ENCODE data around the gene GABRA6.
"Not testable (repeated sequence)": the region's sequence is repeated elsewhere in the genome, so short reads cannot be mapped to it uniquely, and the experiment has no call there.

Gene GABRA6

DNA sequence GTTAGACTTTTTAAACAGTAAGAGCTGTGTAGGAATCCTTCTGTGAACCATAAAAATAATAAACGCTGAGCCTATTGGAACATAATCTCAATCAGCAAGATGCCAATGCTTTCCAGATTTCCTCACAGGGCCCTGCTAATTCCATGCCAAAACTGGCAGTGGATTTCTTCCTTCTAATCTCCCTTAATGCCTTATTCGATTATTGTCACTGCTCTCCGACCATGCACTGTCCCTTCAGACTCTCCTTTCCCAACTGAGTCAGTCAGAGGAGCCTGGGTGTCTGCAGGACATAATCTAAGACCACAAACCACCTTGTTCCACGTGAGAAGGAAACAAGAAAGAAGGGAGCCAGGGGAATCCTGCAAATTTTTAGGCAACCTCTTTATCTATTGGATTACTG, at the start of gene GABRA6:
TSS of gene GABRA6 (plus strand) at position 261 of the 400 bp plus-strand sequence. CDS start 269 bp downstream, outside the sequence.
- DNase-seq (ENCODE audit: low read depth in 2 of 2), result no peak

- DNase-seq (ENCODE audit: low read depth in 2 of 2), result no peak
Observed at GRCh38 chr5:161637591-161637990, 47.9 kb upstream of the GABRA6 start.

GRCh38 chr5:161641444-161641843, 44.1 kb upstream of the GABRA6 start:
- DNase-seq (ENCODE audit: low read depth in 2 of 2), result no peak

GRCh38 chr5:161645264-161645663, 40.3 kb upstream of the GABRA6 start:
- no peak for DNase-seq (ENCODE audit: low read depth in 2 of 2)

DNA sequence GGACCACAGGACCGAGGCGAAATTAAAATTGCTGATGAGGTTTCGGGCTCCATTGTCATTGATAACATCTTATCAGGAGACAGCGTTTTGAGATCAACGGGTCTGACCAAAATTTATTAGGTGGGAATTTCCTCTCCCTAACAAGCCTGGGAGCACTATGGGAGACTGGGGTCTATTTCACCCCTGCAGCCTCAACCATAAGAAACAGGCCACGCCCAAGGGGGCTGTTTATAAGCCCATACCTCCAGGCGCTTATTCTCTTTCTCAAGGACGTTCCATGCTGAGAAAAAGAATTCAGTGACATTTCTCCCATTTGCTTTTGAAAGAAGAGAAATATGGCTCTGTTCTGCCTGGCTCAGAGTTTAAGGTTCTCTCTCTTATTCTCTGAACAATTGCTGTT, 33.6 kb upstream of the GABRA6 start:
- DNase-seq (ENCODE audit: low read depth in 2 of 2), result not testable (repeated sequence)

- no peak for DNase-seq (ENCODE audit: low read depth in 2 of 2)
Observed at GRCh38 chr5:161660806-161661205, 24.7 kb upstream of the GABRA6 start.

DNA sequence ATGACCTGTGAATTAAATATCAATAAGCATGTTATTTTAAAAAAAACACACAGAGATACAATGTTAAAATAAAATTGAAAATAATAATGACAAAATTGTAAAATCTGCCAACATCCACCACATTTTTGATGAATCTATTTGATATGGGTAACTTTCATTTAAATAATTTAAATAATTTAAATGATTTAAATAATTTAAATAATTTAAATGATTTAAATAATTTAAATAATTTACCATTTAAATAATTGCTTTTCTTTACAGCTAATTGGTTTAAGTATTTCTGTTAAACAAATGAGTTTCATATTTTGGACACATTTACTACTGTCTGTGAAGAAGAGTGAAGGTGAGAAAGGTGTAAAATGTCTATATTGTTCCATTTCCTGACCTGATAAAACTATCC, 22.1 kb upstream of the GABRA6 start:
- DNase-seq (ENCODE audit: low read depth in 2 of 2), result no peak

DNA sequence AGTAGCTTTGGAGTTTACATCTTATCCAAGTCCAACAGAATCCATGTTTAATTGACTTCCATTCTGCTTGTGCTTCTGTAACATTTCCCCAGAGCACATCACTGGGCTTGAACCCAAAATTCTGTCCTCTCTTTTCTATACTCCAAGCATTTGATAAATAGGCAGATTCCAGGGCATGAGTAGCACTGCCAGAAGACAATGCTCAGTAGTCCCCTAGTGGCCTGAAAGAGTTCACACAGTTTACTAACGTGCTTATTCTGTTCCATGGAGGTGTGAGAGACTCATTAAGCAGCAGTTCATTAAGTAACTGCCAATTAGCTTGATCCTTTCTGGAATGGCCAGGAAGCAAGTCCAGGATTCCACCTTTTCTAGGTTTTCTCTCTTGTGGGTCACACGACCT, 9.4 kb upstream of the GABRA6 start:
- DNase-seq (ENCODE audit: low read depth in 2 of 2), result no peak

- DNase-seq (ENCODE audit: low read depth in 2 of 2), result no peak
Observed at GRCh38 chr5:161686149-161686548, 628 bp downstream of the GABRA6 start.

GRCh38 chr5:161686881-161687280, 1.4 kb downstream of the GABRA6 start:
- no peak for DNase-seq (ENCODE audit: low read depth in 2 of 2)

GRCh38 chr5:161687316-161687715, 1.8 kb downstream of the GABRA6 start:
- no peak for DNase-seq (ENCODE audit: low read depth in 2 of 2)

DNA sequence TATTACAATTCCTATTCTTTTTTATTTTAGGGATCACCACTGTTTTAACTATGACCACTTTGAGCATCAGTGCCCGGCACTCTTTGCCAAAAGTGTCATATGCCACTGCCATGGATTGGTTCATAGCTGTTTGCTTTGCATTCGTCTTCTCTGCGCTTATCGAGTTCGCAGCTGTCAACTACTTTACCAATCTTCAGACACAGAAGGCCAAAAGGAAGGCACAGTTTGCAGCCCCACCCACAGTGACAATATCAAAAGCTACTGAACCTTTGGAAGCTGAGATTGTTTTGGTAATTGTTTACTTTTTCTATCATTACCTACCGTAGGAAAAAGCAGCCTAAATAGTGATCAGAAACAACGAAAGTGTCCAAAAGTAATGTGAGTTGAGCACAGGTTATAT, 6.4 kb downstream of the GABRA6 start:
- no peak for DNase-seq (ENCODE audit: low read depth in 2 of 2)

- DNase-seq (ENCODE audit: low read depth in 2 of 2), result no peak
Observed at GRCh38 chr5:161697001-161697400, 11.5 kb downstream of the GABRA6 start.

DNA sequence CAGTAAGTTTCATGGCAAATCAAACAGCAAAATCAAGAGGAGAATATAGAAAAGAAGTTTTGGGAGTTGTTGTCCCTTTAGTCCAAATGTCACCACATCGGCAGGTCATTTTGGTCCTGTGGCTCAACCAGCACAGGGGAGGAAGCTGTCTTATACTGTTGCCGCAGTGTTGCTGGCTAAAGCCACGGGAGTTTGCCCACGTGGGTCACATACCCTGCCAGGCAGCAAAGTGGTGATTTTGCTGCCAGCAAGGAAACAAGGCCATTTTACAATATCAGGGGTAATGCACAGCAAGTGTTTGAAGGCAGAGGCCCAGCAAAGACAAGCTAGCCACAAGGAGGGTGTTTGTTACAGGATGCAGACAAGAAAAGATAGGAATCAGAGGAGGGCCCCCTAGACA, 14.5 kb downstream of the GABRA6 start:
- DNase-seq (ENCODE audit: low read depth in 2 of 2), result no peak

- DNase-seq (ENCODE audit: low read depth in 2 of 2), result no peak
Observed at GRCh38 chr5:161703528-161703927, 18.0 kb downstream of the GABRA6 start.

DNA sequence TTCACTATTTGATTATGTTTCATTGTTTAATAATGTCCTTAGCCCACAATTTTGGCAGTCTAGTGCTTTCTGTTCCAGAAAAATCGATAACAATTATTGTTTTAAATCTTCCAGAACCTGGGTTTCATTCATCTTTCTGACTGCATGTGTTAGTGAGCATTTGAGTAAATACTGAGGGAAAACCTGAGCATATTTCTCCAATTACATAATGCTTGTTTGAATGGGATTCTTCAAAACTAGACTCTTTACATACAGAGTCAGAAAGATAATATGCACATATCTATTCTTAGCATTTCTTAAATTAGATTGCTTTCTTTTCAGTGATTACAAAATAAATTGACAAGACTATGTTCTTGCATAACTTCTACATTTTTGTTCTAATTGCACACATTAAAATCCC, 21.9 kb downstream of the GABRA6 start:
- no peak for DNase-seq (ENCODE audit: low read depth in 2 of 2)

DNA sequence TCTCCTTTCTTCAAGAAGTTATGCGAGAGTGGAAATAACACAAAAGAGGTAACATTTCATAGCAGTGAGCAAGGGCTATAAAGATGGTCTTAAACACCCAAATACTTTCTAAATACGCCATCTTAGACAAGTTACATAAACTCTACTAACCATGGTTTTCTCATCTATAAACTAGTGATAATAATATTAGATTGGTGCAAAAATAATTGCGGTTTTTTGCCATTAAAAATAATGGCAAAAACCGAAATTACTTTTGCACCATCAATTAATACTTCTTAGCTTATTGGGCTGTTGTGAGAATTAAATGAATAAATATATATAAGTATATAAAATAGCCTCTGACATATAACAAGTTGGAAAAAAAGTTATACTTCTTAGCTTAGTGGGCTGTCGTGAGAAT, 23.7 kb downstream of the GABRA6 start:
- no peak for DNase-seq (ENCODE audit: low read depth in 2 of 2)

- no peak for DNase-seq (ENCODE audit: low read depth in 2 of 2)
Observed at GRCh38 chr5:161713042-161713441, 27.5 kb downstream of the GABRA6 start.

DNA sequence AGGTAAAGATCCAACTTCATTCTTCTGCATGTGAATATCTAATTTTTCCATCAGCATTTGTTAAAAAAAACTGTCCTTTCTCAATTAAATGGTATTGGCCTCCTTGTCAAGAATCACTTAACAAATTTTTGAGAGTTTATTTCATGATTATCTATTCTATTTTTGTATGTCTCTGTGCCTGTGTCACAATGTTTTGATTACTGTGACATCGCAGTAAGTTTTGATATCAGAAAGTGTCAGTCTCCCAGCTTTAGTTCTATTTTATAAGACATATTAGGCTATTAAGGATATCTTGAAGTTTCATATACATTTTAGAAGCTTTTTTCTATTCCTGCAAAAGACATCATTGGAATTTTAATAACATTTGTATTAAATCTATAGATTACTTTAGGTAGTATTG, 33.6 kb downstream of the GABRA6 start:
- DNase-seq (ENCODE audit: low read depth in 2 of 2), result no peak

- no peak for DNase-seq (ENCODE audit: low read depth in 2 of 2)
Observed at GRCh38 chr5:161720460-161720859, 34.9 kb downstream of the GABRA6 start.

GRCh38 chr5:161734741-161735140, 49.2 kb downstream of the GABRA6 start:
- no peak for DNase-seq (ENCODE audit: low read depth in 2 of 2)

- DNase-seq (ENCODE audit: low read depth in 2 of 2), result no peak
Observed at GRCh38 chr5:161740433-161740832, 54.9 kb downstream of the GABRA6 start.

DNA sequence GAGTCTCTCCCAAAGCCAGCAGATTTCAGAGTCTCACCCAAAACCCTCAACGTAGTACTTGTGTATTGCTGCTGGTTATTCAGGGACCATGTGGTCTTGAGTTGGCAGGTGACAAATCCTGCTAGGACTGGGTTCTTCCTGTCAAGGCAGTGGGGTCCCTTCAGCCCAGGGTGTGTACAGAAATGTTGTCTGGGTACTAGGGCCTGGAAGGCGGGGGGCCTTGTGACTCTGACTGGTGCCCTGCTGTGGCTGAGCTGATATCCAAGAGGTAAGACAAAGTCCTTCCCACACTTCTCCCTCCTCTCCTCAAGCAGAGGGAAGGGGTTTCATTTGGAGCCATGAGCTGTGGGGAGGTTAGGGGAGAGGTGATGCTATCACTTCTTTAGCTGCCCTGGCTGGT, 58.8 kb downstream of the GABRA6 start:
- DNase-seq (ENCODE audit: low read depth in 2 of 2), result no peak

DNA sequence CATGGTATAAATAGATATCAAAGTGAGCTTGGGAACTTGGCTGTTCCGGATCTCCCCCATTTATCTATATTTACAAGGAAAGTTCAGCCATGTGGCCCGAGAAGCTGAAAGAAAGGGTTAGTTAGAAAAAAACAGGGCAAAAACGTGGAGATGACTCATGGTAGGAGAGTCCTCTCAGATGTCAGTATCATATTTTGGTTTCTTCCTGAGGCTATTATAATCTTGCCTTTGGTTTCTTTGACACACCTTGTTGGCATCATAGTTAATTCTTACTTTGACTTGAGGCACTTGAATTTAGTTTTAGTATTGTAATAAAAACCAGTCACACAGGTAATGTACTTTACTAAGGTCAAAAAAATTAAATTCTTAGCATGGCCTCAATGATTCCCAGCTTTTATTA, 59.9 kb downstream of the GABRA6 start:
- no peak for DNase-seq (ENCODE audit: low read depth in 2 of 2)

- DNase-seq (ENCODE audit: low read depth in 2 of 2), result no peak
Observed at GRCh38 chr5:161751265-161751664, 65.7 kb downstream of the GABRA6 start.

Data from activated CD8-positive, alpha-beta memory T cell treated with anti-CD3 and anti-CD28 coated beads for 4 hours (primary cell).